Stimulated activated CD4-positive, alpha-beta T cell treated with anti-CD3 and anti-CD28 coated beads, Interleukin-2, amount 100 ng/mL, for 48 hours (primary cell): ENCODE results near the gene CAMTA1.
"Not testable (repeated sequence)": the region's sequence is repeated elsewhere in the genome, so short reads cannot be mapped to it uniquely, and the experiment has no call there.

Source experiments
- DNase-seq, 2 donors: peaks; one replicate each; pipeline ENCODE4 v3.0.0-alpha.2; 2020

CAMTA1 gene

GRCh38 chr1:7298749-7299151 lies 513.5 kb downstream of the CAMTA1 start:
- DNase-seq, result no peak

GRCh38 chr1:7299329-7299799 lies 514.1 kb downstream of the CAMTA1 start:
- DNase-seq, result no peak

- DNase-seq, result no peak
Observed at GRCh38 chr1:7299994-7300393, 514.7 kb downstream of the CAMTA1 start.

- DNase-seq, result no peak
Observed at GRCh38 chr1:7300893-7301663, 515.8 kb downstream of the CAMTA1 start.

- DNase-seq, result no peak
Observed at GRCh38 chr1:7301664-7301981, 516.4 kb downstream of the CAMTA1 start.

- DNase-seq, result no peak
Observed at GRCh38 chr1:7302126-7302525, 516.9 kb downstream of the CAMTA1 start.

GRCh38 chr1:7302873-7303272 lies 517.6 kb downstream of the CAMTA1 start:
- DNase-seq, result no peak

GRCh38 chr1:7303554-7304317 lies 518.5 kb downstream of the CAMTA1 start:
- DNase-seq, result no peak

- DNase-seq, result no peak
Observed at GRCh38 chr1:7313081-7313546, 527.9 kb downstream of the CAMTA1 start.

GRCh38 chr1:7313826-7314225 lies 528.6 kb downstream of the CAMTA1 start:
- no peak for DNase-seq

GRCh38 chr1:7315316-7315715 lies 530.1 kb downstream of the CAMTA1 start:
- DNase-seq, result no peak

GRCh38 chr1:7315946-7316345 lies 530.7 kb downstream of the CAMTA1 start:
- DNase-seq, result no peak

GRCh38 chr1:7317888-7318287 lies 532.6 kb downstream of the CAMTA1 start:
- no peak for DNase-seq

- no peak for DNase-seq
Observed at GRCh38 chr1:7319196-7319595, 533.9 kb downstream of the CAMTA1 start.

GRCh38 chr1:7320661-7321060 lies 535.4 kb downstream of the CAMTA1 start:
- no peak for DNase-seq

- no peak for DNase-seq
Observed at GRCh38 chr1:7322283-7322785, 537.1 kb downstream of the CAMTA1 start.

GRCh38 chr1:7322912-7323311 lies 537.7 kb downstream of the CAMTA1 start:
- no peak for DNase-seq

GRCh38 chr1:7325254-7325653 lies 540.0 kb downstream of the CAMTA1 start:
- DNase-seq, result no peak

- DNase-seq, result no peak
Observed at GRCh38 chr1:7326366-7326765, 541.1 kb downstream of the CAMTA1 start.

- DNase-seq, result no peak
Observed at GRCh38 chr1:7327849-7328248, 542.6 kb downstream of the CAMTA1 start.

GRCh38 chr1:7329868-7330615 lies 544.8 kb downstream of the CAMTA1 start:
- DNase-seq, result no peak

GRCh38 chr1:7330726-7331125 lies 545.5 kb downstream of the CAMTA1 start:
- not testable (repeated sequence) for DNase-seq

- no peak for DNase-seq
Observed at GRCh38 chr1:7331926-7332535, 546.8 kb downstream of the CAMTA1 start.
